ENCODE data around the gene MYRIP.
"Not testable (repeated sequence)": the region's sequence is repeated elsewhere in the genome, so short reads cannot be mapped to it uniquely, and the experiment has no call there.

Gene MYRIP

DNA sequence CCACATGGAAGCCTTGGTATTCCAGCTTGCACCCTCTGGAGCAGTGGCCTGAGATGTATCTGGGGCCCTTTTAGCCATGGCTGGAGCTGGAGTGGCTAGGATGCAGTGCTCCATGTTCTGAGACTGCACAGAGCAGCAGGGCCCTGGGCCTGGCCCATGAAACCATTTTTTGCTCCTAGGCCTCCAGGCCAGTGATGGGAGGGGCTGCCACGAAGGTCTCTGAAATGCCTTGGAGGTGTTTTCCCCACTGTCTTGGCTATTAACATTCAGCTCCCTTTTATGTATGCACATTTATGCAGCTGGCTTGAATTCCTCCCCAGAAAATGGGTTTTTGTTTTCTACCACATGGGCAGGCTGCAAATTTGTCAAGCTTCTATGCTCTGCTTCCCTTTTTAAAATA lies 43.0 kb upstream of the MYRIP start:
- Histone ChIP-seq H3K36me3 (replicated peaks) (no peaks in the 10 kb centered on the region), H3K4me3 (ENCODE audit: low read depth, low read length) (no peak overlapping the region), H3K27me3 (replicated peaks) (no peaks in the 10 kb centered on the region), H3K27ac (no peak overlapping the region)
- no peak for DNase-seq
- TF ChIP-seq, protein P1, sequence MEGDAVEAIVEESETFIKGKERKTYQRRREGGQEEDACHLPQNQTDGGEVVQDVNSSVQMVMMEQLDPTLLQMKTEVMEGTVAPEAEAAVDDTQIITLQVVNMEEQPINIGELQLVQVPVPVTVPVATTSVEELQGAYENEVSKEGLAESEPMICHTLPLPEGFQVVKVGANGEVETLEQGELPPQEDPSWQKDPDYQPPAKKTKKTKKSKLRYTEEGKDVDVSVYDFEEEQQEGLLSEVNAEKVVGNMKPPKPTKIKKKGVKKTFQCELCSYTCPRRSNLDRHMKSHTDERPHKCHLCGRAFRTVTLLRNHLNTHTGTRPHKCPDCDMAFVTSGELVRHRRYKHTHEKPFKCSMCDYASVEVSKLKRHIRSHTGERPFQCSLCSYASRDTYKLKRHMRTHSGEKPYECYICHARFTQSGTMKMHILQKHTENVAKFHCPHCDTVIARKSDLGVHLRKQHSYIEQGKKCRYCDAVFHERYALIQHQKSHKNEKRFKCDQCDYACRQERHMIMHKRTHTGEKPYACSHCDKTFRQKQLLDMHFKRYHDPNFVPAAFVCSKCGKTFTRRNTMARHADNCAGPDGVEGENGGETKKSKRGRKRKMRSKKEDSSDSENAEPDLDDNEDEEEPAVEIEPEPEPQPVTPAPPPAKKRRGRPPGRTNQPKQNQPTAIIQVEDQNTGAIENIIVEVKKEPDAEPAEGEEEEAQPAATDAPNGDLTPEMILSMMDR (IDR thresholded peaks at IDR 0.05; ENCODE audit: low read depth, low read length, missing control alignments) = no peak
- in situ Hi-C loops (cut with HindIII; ENCODE audit: low pct_ligation_motif_present, low sequenced_read_pairs) = no loop called here

DNA sequence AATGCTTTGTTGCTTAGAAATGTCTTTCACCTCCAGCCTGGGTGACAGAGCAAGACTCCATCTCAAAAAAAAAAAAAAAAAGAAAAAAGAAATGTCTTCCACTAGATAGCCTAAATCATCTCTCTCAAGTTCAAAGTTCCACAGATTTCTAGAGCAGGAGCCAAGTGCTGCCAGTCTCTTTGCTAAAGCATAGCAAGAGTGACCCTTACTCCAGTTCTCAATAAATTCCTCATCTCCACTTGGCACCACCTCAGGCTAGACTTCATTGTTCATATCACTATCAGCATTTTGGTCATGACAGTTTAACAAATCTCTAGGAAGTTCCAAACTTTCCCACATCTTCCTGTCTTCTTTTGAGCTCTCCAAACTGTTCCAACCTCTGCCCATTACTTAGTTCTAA lies 42.5 kb upstream of the MYRIP start:
- H3K4me3 ChIP-seq (ENCODE audit: low read depth, low read length); H3K27ac ChIP-seq; in situ Hi-C loops (cut with HindIII; ENCODE audit: low pct_ligation_motif_present, low sequenced_read_pairs); DNase-seq; H3K36me3 ChIP-seq (replicated peaks); H3K27me3 ChIP-seq (replicated peaks): not testable (repeated sequence)

DNA sequence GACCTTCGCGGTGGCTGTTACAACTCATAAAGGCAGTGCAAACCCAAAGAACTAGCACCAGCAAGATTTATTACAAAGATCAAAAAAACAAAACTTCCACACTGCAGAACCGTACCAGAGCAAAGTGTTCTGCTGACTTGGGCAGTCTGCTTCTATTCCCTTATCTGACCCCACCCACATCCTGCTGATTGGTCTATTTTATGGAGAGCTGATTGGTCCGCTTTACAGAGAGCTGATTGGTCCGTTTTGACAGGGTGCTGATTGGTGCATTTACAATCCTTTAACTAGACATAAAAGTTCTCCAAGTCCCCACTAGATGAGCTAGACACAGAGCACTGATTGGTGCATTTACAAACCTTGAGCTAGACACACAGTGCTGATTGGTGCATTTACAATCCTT lies 31.2 kb upstream of the MYRIP start:
- DNase-seq; in situ Hi-C loops (cut with HindIII; ENCODE audit: low pct_ligation_motif_present, low sequenced_read_pairs); H3K27me3 ChIP-seq (replicated peaks); H3K27ac ChIP-seq; H3K4me3 ChIP-seq (ENCODE audit: low read depth, low read length); H3K36me3 ChIP-seq (replicated peaks): not testable (repeated sequence)

DNA sequence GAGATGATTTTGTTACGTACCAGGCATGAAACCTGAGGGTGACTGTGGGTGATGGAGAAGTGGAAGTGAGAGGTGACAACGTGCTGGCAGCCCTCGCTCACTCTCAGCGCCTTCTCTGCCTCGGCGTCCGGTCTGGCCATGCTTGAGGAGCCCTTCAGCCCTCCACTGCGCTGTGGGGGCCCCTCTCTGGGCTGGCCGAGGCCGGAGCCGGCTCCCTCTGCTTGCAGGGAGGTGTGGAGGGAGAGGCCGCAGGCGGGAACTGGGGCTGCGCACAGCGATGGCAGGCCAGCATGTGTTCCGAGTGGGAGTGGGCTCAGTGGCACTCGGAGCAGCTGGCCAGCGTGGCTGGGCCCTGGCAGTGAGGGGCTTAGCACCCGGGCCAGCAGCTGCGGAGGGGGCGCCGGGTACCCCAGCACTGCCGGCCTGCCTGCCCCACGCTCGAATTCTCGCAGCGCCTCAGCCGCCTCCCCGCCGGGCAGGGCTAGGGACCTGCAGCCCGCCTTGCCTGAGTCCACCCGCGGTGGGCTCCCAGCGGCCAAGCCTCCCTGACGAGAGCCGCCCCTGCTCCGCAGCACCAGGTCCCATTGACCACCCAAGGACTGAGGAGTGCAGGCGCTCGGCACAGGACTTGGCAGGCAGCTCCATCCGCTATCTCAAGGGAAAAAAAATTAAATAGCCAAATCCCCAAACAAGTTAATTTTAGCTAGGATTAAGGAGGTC lies 29.7 kb upstream of the MYRIP start:
- Histone ChIP-seq H3K36me3 (replicated peaks) (no peaks in the 10 kb centered on the region), H3K27ac (no peak overlapping the region), H3K4me3 (ENCODE audit: low read depth, low read length) (no peak overlapping the region), H3K27me3 (replicated peaks) (no peaks in the 10 kb centered on the region)
- TF ChIP-seq, protein P1 (IDR thresholded peaks at IDR 0.05; ENCODE audit: low read depth, low read length, missing control alignments) = no peak
- in situ Hi-C loops (cut with HindIII; ENCODE audit: low pct_ligation_motif_present, low sequenced_read_pairs) = no loop called here
- no peak for DNase-seq

DNA sequence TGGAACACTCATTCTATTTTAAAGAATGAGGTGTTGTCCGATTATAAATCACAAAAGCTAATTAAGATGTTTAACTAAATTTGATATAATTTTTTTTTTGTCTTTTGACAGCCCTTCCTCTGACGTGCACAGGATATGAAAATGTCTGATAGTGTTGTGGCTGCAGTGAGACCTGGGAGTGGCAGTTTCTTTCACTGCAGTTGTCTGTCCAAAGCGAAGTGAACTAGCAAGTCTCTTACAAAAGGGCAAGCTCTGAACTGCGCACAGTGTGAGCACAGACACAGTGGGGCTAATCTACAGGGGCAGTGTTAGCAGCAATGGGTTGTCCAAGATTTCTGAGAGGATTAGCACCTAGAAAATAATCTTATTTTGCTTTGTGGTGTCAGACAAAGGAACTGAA lies 29.1 kb upstream of the MYRIP start:
- H3K36me3 ChIP-seq (replicated peaks) = no peaks in the 10 kb centered on the region
- TF ChIP-seq, protein P1 (IDR thresholded peaks at IDR 0.05; ENCODE audit: low read depth, low read length, missing control alignments) = no peak
- no peak overlapping the region for H3K4me3 ChIP-seq (ENCODE audit: low read depth, low read length)
- in situ Hi-C loops (cut with HindIII; ENCODE audit: low pct_ligation_motif_present, low sequenced_read_pairs) = no loop called here
- H3K27me3 ChIP-seq (replicated peaks) = no peaks in the 10 kb centered on the region
- no peak overlapping the region for H3K27ac ChIP-seq
- DNase-seq = no peak

DNA sequence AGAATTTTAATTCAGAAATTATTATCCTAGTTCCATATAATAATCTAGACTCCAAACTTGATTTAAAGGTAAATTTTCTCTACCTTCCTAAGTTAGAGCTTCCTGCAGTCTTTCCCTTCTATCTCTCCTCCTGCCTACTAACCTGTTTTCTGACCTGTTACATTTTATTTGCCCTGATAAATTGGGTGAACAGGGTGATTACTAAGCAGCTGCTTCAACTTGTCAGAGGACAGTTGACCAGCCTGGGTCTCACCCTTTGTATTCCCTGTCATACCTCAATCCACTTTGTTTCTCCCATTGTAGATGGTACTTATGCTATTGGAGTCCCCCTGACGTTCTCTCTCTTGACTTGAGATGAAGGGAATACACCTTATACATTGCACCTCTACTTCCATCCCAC lies 28.4 kb upstream of the MYRIP start:
- Histone ChIP-seq H3K4me3 (ENCODE audit: low read depth, low read length) (no peak overlapping the region), H3K36me3 (replicated peaks) (no peaks in the 10 kb centered on the region), H3K27ac (no peak overlapping the region), H3K27me3 (replicated peaks) (no peaks in the 10 kb centered on the region)
- TF ChIP-seq, protein P1 (IDR thresholded peaks at IDR 0.05; ENCODE audit: low read depth, low read length, missing control alignments) = no peak
- DNase-seq = no peak
- in situ Hi-C loops (cut with HindIII; ENCODE audit: low pct_ligation_motif_present, low sequenced_read_pairs) = no loop called here

DNA sequence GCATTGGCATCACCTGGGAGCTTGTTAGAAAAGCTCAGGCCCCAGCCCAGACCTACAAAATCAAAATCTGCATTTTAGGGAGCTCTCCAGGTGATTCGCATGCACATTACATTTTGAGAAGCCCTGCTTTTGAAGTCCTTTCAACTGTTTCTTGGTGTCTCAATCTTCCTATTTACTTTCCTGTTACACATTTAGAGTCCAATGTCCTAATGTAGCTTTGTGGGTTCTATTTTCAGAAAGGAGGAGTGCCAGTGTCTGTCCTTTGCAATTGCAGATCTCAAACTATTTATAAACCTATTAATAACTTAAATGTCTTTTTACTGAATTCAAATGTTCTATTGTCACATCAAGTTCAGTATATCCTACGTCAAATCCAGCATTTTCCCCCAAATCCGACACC lies 27.8 kb upstream of the MYRIP start:
- TF ChIP-seq, protein P1 (IDR thresholded peaks at IDR 0.05; ENCODE audit: low read depth, low read length, missing control alignments) = no peak
- H3K27ac ChIP-seq = no peak overlapping the region
- no peaks in the 10 kb centered on the region for H3K36me3 ChIP-seq (replicated peaks)
- no peaks in the 10 kb centered on the region for H3K27me3 ChIP-seq (replicated peaks)
- DNase-seq = no peak
- H3K4me3 ChIP-seq (ENCODE audit: low read depth, low read length) = no peak overlapping the region
- in situ Hi-C loops (cut with HindIII; ENCODE audit: low pct_ligation_motif_present, low sequenced_read_pairs) = no loop called here

All from brain microvascular endothelial cell (primary cell).